IMR-90 (cell line): ENCODE data around the gene U2SURP. TPM values are rescaled to one million over a fixed set of nuclear protein-coding genes. Genes with fewer than 3 reads are reported as not detected.

Experiments used
- ATAC-seq: fragments of 200-7000 bp; cut with Tn5 transposase; 2 replicates; pipeline ENCODE4 v1.9.1; 2020; ENCODE audit warnings: low read depth, mild to moderate bottlenecking, moderate library complexity
- BruUV-seq: library from RNA; stranded (reverse); fragments of 400-500 nt; replicated peaks from 2 replicates; lab custom pipeline; 2021; lab: Mats Ljungman, UMichigan
- CTCF ChIA-PET: fragments of 300-600 bp; formaldehyde crosslinking; extraction: SDS; loops from one replicate; lab custom pipeline; 2021; ENCODE audit warnings: antibody characterized with exemption; lab: Yijun Ruan, JAX
- POLR2A ChIA-PET: fragments of 300-600 bp; sonication (Branson Sonifier 250); formaldehyde crosslinking; loops from one replicate; lab custom pipeline; 2022; ENCODE audit warnings: antibody characterized with exemption; ENCODE audit not compliant: unreplicated experiment; lab: Charles Lee
- DNase-seq: peaks from one replicate; pipeline ENCODE4 v3.0.0; 2013
- H2AFZ ChIP-seq: replicated peaks from 2 replicates; pipeline ENCODE3; 2013; ENCODE audit warnings: low read length, mild to moderate bottlenecking; ENCODE audit not compliant: poor library complexity
- H2AK5ac ChIP-seq: 2 replicates; pipeline ENCODE4 v1.6.1; 2013; ENCODE audit warnings: low read depth, low read length, inconsistent platforms
- H2AK9ac ChIP-seq: replicated peaks from 2 replicates; pipeline ENCODE3; 2013; ENCODE audit warnings: mild to moderate bottlenecking, low read depth, low read length, moderate library complexity; ENCODE audit not compliant: poor library complexity
- H2BK120ac ChIP-seq: 2 replicates; pipeline ENCODE4 v1.6.1; 2013; ENCODE audit warnings: low read depth, low read length, inconsistent platforms
- H2BK15ac ChIP-seq: 3 replicates; pipeline ENCODE4 v1.6.1; 2013; ENCODE audit warnings: low read depth, low read length, inconsistent platforms
- H2BK20ac ChIP-seq: 2 replicates; pipeline ENCODE4 v1.6.1; 2013; ENCODE audit warnings: low read depth, mild to moderate bottlenecking, inconsistent platforms, low read length, moderate library complexity
- H2BK5ac ChIP-seq: 2 replicates; pipeline ENCODE4 v1.6.1; 2013; ENCODE audit warnings: mild to moderate bottlenecking, low read depth, low read length, inconsistent platforms; ENCODE audit not compliant: poor library complexity, severe bottlenecking
- H3K14ac ChIP-seq: replicated peaks from 2 replicates; pipeline ENCODE4 v1.6.1; 2013; ENCODE audit warnings: low read depth, low read length, inconsistent platforms
- H3K18ac ChIP-seq: 2 replicates; pipeline ENCODE4 v1.6.1; 2013; ENCODE audit warnings: low read depth, low read length, control low read depth
- H3K23ac ChIP-seq: 2 replicates; pipeline ENCODE4 v1.6.1; 2013; ENCODE audit warnings: low read depth, low read length, inconsistent platforms
- H3K27ac ChIP-seq: 2 replicates; pipeline ENCODE4 v1.5.1; 2013; ENCODE audit warnings: mild to moderate bottlenecking, control low read depth, low read length; ENCODE audit not compliant: insufficient read depth
- H3K27me3 ChIP-seq: 2 replicates; pipeline ENCODE4 v1.6.1; 2013; ENCODE audit warnings: low read length; ENCODE audit not compliant: control insufficient read depth, insufficient read depth
- H3K36me3 ChIP-seq: 2 replicates; pipeline ENCODE4 v1.6.1; 2013; ENCODE audit warnings: low read length, mixed read lengths; ENCODE audit not compliant: control insufficient read depth, insufficient read depth
- H3K4ac ChIP-seq: 2 replicates; pipeline ENCODE4 v1.6.1; 2013; ENCODE audit warnings: low read depth, low read length, inconsistent platforms
- H3K4me1 ChIP-seq: 2 replicates; pipeline ENCODE4 v1.6.1; 2013; ENCODE audit warnings: low read length, mixed read lengths; ENCODE audit not compliant: control insufficient read depth, insufficient read depth
- H3K4me2 ChIP-seq: 2 replicates; pipeline ENCODE4 v1.6.1; 2013; ENCODE audit warnings: low read depth, mild to moderate bottlenecking, control low read depth, low read length, moderate library complexity
- H3K4me3 ChIP-seq: 2 replicates; pipeline ENCODE4 v1.5.1; 2013; ENCODE audit warnings: low read depth, mild to moderate bottlenecking, control low read depth, low read length, moderate library complexity; ENCODE audit not compliant: insufficient read depth
- H3K56ac ChIP-seq: 2 replicates; pipeline ENCODE4 v1.6.1; 2013; ENCODE audit warnings: low read length, inconsistent platforms; ENCODE audit not compliant: insufficient read depth; ENCODE audit errors: extremely low read depth
- H3K79me1 ChIP-seq, 2 experiments: 2 replicates each; pipeline ENCODE4 v1.6.1; 2013; ENCODE audit warnings: low read length in 2 of 2, inconsistent platforms in 1 of 2, low read depth in 1 of 2
- H3K9ac ChIP-seq: 2 replicates; pipeline ENCODE4 v1.6.1; 2013; ENCODE audit warnings: low read depth, low read length, control low read depth
- H3K9me1 ChIP-seq: 2 replicates; pipeline ENCODE4 v1.6.1; 2013; ENCODE audit warnings: low read length, inconsistent platforms; ENCODE audit not compliant: insufficient read depth
- H3K9me3 ChIP-seq: 2 replicates; pipeline ENCODE4 v1.6.1; 2013; ENCODE audit warnings: low read length; ENCODE audit not compliant: control insufficient read depth, insufficient read depth
- H4K20me1 ChIP-seq: 2 replicates; pipeline ENCODE4 v1.6.1; 2013; ENCODE audit warnings: low read length, inconsistent platforms; ENCODE audit not compliant: insufficient read depth
- H4K5ac ChIP-seq: 2 replicates; pipeline ENCODE4 v1.6.1; 2013; ENCODE audit warnings: mild to moderate bottlenecking, low read depth, low read length, control low read depth
- H4K8ac ChIP-seq, 2 experiments: 2 replicates each; pipeline ENCODE4 v1.6.1; 2013; ENCODE audit warnings: low read depth in 2 of 2, low read length in 2 of 2, control low read depth in 1 of 2, inconsistent platforms in 1 of 2
- H4K91ac ChIP-seq: 2 replicates; pipeline ENCODE4 v1.6.1; 2013; ENCODE audit warnings: low read depth, low read length, inconsistent platforms; ENCODE audit not compliant: insufficient read depth
- BHLHE40 ChIP-seq: fragments of 150-350 bp; IDR thresholded peaks from 2 replicates; pipeline ENCODE4 v1.6.1; 2016; ENCODE audit warnings: mild to moderate bottlenecking, low read depth, low read length
- CTCF ChIP-seq: conservative IDR thresholded peaks from 2 replicates; pipeline ENCODE4 v1.5.1; 2012; ENCODE audit warnings: mild to moderate bottlenecking, low read depth, low read length, improper control_type of control experiment
- MAFK ChIP-seq: IDR thresholded peaks from 2 replicates; pipeline ENCODE4 v1.6.1; 2012; ENCODE audit warnings: low read depth, low read length, improper control_type of control experiment
- MXI1 ChIP-seq: IDR thresholded peaks from 2 replicates; pipeline ENCODE4 v1.6.1; 2012; ENCODE audit warnings: low read depth, mild to moderate bottlenecking, low read length, moderate library complexity, borderline replicate concordance
- NFE2L2 ChIP-seq: fragments of 150-350 bp; IDR thresholded peaks from 2 replicates; pipeline ENCODE4 v1.6.1; 2016; ENCODE audit warnings: low read depth, mild to moderate bottlenecking, low read length
- RAD21 ChIP-seq: IDR thresholded peaks from 2 replicates; pipeline ENCODE4 v1.6.1; 2012; ENCODE audit warnings: low read length, improper control_type of control experiment
- RCOR1 ChIP-seq: IDR thresholded peaks from 2 replicates; pipeline ENCODE4 v1.6.1; 2012; ENCODE audit warnings: mild to moderate bottlenecking, low read length, improper control_type of control experiment; ENCODE audit not compliant: insufficient replicate concordance
- SMC3 ChIP-seq: fragments of 150-350 bp; IDR thresholded peaks from 2 replicates; pipeline ENCODE4 v1.6.1; 2016; ENCODE audit warnings: low read depth, mild to moderate bottlenecking, antibody characterized with exemption, low read length, moderate library complexity
- WGBS, 2 experiments: methylation state at CpG; one replicate each; pipeline versions ENCODE4 v1.1.5 to v1.1.7; 2013; ENCODE audit warnings: missing lambda C conversion rate in 2 of 2; ENCODE audit not compliant: insufficient read length in 1 of 2; ENCODE audit errors: extremely low coverage in 2 of 2; 5-methylcytosine and 5-hydroxymethylcytosine counted together
- dilution Hi-C: fragments of 300-500 bp; cut with HindIII; formaldehyde crosslinking; loops from one replicate; pipeline ENCODE4 v1.14.3; 2018; ENCODE audit warnings: low sequenced_read_pairs; ENCODE audit not compliant: unreplicated experiment
- in situ Hi-C: fragments of 300-500 bp; cut with MboI; formaldehyde crosslinking; loops from 3 replicates; pipeline ENCODE4 v1.14.3; 2019; ENCODE audit warnings: low sequenced_read_pairs, inconsistent platforms, mixed read lengths
- intact Hi-C: fragments of 100-400 bp; cut with micrococcal nuclease; formaldehyde crosslinking; loops from 2 replicates; pipeline ENCODE4 v1.10.0; 2022
- polyA plus RNA-seq, 3 experiments: library from polyadenylated mRNA; depleted of rRNA; stranded (reverse); fragments of >200 nt; gene quantifications; 2 replicates each; pipeline ENCODE4 v1.2.3, GENCODE V29; 2012; ENCODE audit warnings: low replicate concordance in 1 of 3
- total RNA-seq: library from RNA; depleted of rRNA; stranded (reverse); fragments of >200 nt; gene quantifications from 2 replicates; pipeline ENCODE4 v1.2.3, GENCODE V29; 2012
- TF ChIP-seq, protein P1 (sequence below): fragments of 150-350 bp; IDR thresholded peaks from 2 replicates; pipeline ENCODE4 v1.6.1; 2016; ENCODE audit warnings: low read depth, mild to moderate bottlenecking, low read length, moderate library complexity, borderline replicate concordance

Gene U2SURP
- total and polyA plus RNA-seq, 2 of the 4 experiments (the other 2 are of a cell fraction): 24.8 to 29.4 TPM

GRCh38 chr3:143080196-143080595, 78.8 kb downstream of the U2SURP start:
- H3K27ac ChIP-seq: no peak overlapping the region
- no peak overlapping the region for H2AFZ ChIP-seq
- H3K9me3 ChIP-seq: no peaks in the 10 kb centered on the region
- H2BK5ac ChIP-seq: no peak overlapping the region
- H3K4ac ChIP-seq: no peak overlapping the region
- WGBS, 2 experiments: 86% methylated on average over 1 of the region's 5 CpGs; no CpG with 5 or more reads in 1 of the 2 experiments
- in situ Hi-C loops: no loop called here
- H3K23ac ChIP-seq: no peak overlapping the region
- H2BK20ac ChIP-seq: no peak overlapping the region
- ATAC-seq (no peak), DNase-seq (no peak)
- no TSS peak for BruUV-seq
- H3K4me3 ChIP-seq: no peak overlapping the region
- intact Hi-C loops: no loop called here
- peaks cover 2% of the 10 kb centered on the region; the same call in 1 of the 2 replicates for H3K27me3 ChIP-seq
- no peak overlapping the region for H2BK120ac ChIP-seq
- no peaks in the 10 kb centered on the region for H3K9me1 ChIP-seq
- H2AK5ac ChIP-seq: no peak overlapping the region
- no peak overlapping the region for H3K9ac ChIP-seq
- dilution Hi-C loops: no loop called here
- H3K56ac ChIP-seq: no peak overlapping the region
- ChIA-PET POLR2A (no interaction called here), CTCF (no interaction called here)
- H3K4me1 ChIP-seq: no peaks in the 10 kb centered on the region
- no peak overlapping the region for H3K18ac ChIP-seq
- H3K14ac ChIP-seq: no peak overlapping the region
- TF ChIP-seq MXI1 (no peak), RCOR1 (no peak), NFE2L2 (no peak), SMC3 (no peak), CTCF (no peak), BHLHE40 (no peak), RAD21 (no peak), MAFK (no peak)
- TF ChIP-seq, protein P1, sequence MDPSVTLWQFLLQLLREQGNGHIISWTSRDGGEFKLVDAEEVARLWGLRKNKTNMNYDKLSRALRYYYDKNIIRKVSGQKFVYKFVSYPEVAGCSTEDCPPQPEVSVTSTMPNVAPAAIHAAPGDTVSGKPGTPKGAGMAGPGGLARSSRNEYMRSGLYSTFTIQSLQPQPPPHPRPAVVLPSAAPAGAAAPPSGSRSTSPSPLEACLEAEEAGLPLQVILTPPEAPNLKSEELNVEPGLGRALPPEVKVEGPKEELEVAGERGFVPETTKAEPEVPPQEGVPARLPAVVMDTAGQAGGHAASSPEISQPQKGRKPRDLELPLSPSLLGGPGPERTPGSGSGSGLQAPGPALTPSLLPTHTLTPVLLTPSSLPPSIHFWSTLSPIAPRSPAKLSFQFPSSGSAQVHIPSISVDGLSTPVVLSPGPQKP: no peak
- H3K36me3 ChIP-seq: no peaks in the 10 kb centered on the region
- H4K8ac ChIP-seq: no peak overlapping the region
- H3K4me2 ChIP-seq: no peak overlapping the region
- no peak overlapping the region for H2BK15ac ChIP-seq
- H2AK9ac ChIP-seq: no peak overlapping the region
- no peaks in the 10 kb centered on the region for H3K79me1 ChIP-seq
- no peak overlapping the region for H4K5ac ChIP-seq
- no peaks in the 10 kb centered on the region for H4K20me1 ChIP-seq
- H4K91ac ChIP-seq: no peak overlapping the region
